ENCODE data around the gene ATXN1. TPM values are rescaled to one million over a fixed set of nuclear protein-coding genes. Genes with fewer than 3 reads are reported as not detected.

The ATXN1 gene
- total and polyA plus RNA-seq, 2 experiments from 2014 or later, result 4.8 to 9.1 TPM

DNA sequence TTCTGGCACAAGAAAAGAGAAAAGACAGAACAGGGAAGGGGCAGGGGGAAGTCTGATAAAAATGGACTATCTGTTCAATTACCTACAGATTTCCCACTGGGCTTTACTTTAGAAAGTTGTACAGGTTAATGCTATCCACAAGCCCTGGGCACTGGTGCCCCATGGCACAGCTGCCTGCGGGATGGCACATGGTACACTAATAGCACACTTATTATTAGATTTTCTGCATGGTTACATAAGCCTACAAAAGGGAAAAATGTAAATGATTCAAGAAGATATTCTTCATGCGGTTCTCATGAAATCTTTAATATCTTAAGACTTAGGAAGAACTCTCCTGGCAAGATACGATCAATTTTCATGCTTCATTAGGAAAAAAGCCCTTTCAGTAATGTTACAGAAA is 385.4 kb downstream of the ATXN1 start (continued):
- TF ChIP-seq, protein P1, sequence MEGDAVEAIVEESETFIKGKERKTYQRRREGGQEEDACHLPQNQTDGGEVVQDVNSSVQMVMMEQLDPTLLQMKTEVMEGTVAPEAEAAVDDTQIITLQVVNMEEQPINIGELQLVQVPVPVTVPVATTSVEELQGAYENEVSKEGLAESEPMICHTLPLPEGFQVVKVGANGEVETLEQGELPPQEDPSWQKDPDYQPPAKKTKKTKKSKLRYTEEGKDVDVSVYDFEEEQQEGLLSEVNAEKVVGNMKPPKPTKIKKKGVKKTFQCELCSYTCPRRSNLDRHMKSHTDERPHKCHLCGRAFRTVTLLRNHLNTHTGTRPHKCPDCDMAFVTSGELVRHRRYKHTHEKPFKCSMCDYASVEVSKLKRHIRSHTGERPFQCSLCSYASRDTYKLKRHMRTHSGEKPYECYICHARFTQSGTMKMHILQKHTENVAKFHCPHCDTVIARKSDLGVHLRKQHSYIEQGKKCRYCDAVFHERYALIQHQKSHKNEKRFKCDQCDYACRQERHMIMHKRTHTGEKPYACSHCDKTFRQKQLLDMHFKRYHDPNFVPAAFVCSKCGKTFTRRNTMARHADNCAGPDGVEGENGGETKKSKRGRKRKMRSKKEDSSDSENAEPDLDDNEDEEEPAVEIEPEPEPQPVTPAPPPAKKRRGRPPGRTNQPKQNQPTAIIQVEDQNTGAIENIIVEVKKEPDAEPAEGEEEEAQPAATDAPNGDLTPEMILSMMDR (conservative IDR thresholded peaks at IDR 0.05; ENCODE audit: low read depth in 2 of 2), result no peak
- no peak for TF ChIP-seq JUNB (IDR thresholded peaks at IDR 0.05; ENCODE audit: unreplicated experiment)
- no peak for TF ChIP-seq CREB1 (CRISPR knock-in tag; IDR thresholded peaks at IDR 0.05; ENCODE audit: low read depth)

- no peak overlapping the region for H3K27ac ChIP-seq (ENCODE audit: low read depth)
- Mint-ChIP-seq H3K4me1 (peaks cover 3% of the 10 kb centered on the region; the same call in 2 of the 3 replicates), H3K36me3 (ENCODE audit: low read depth) (no peaks in the 10 kb centered on the region), H3K9me3 (no peaks in the 10 kb centered on the region), H3K27ac (no peak overlapping the region), H3K27me3 (ENCODE audit: insufficient read depth, low read depth, poor library complexity) (peaks cover 2% of the 10 kb centered on the region), H3K4me3 (no peak overlapping the region)
- no peaks in the 10 kb centered on the region for H3F3A ChIP-seq (replicated peaks; ENCODE audit: low read depth)
- H3K4me3 ChIP-seq, result no peak overlapping the region
- no peaks in the 10 kb centered on the region; the same call in 1 of the 2 replicates for H3K9me2 ChIP-seq (ENCODE audit: insufficient read depth)
- H2AFZ ChIP-seq, result no peak overlapping the region
- no peaks in the 10 kb centered on the region for H3K79me2 ChIP-seq (replicated peaks; ENCODE audit: insufficient read depth)
- H4K20me1 ChIP-seq (replicated peaks; ENCODE audit: insufficient read depth), result no peaks in the 10 kb centered on the region
- H3K27me3 ChIP-seq (ENCODE audit: insufficient read depth), result no peaks in the 10 kb centered on the region
- ATAC-seq, result no peak
- H3K36me3 ChIP-seq (ENCODE audit: insufficient read depth), result no peaks in the 10 kb centered on the region
- TF ChIP-seq ZNF462 (CRISPR knock-in tag; IDR thresholded peaks at IDR 0.05), result no peak
- no peak for TF ChIP-seq ZNF331 (CRISPR knock-in tag; IDR thresholded peaks at IDR 0.05; ENCODE audit: low read depth)
- TF ChIP-seq NANOG (IDR thresholded peaks at IDR 0.05; ENCODE audit: borderline replicate concordance), result no peak
- no peak for TF ChIP-seq ZNF114 (CRISPR knock-in tag; IDR thresholded peaks at IDR 0.05)
- no peak for TF ChIP-seq JUNB (IDR thresholded peaks at IDR 0.05; ENCODE audit: unreplicated experiment)
- TF ChIP-seq EZH2 (IDR thresholded peaks at IDR 0.05; ENCODE audit: low read depth, unreplicated experiment), result no peak
- TF ChIP-seq POLR2AphosphoS5 (IDR thresholded peaks at IDR 0.05; ENCODE audit: low read depth), result no peak
- no peak for TF ChIP-seq REST (IDR thresholded peaks at IDR 0.05; ENCODE audit: unreplicated experiment)
- TF ChIP-seq CREB1 (CRISPR knock-in tag; IDR thresholded peaks at IDR 0.05; ENCODE audit: low read depth), result no peak
- TF ChIP-seq EZH2phosphoT487 (IDR thresholded peaks at IDR 0.05; ENCODE audit: unreplicated experiment), result no peak
- DNase-seq (ENCODE audit: low spot score), result no peak
- H3K4me2 ChIP-seq, result no peak overlapping the region
- H3K4me1 ChIP-seq (ENCODE audit: insufficient read depth), result no peaks in the 10 kb centered on the region
These were observed 386.1 kb downstream of the ATXN1 start for GRCh38 chr6:16375206-16375605.

Measured in GM23338 (cell line).